A172 (cell line): ENCODE data around the gene TTC23L. TPM values are rescaled to one million over a fixed set of nuclear protein-coding genes. Genes with fewer than 3 reads are reported as not detected.

Experiments used
- DNase-seq: peaks from one replicate; pipeline ENCODE4 v3.0.0-alpha.2; 2015; ENCODE audit warnings: low spot score
- total RNA-seq: library from RNA; depleted of rRNA; stranded (reverse); fragments of >200 nt; shearing (Covaris generic); gene quantifications from 2 replicates; pipeline ENCODE4 v1.2.3, GENCODE V29; 2014

Gene TTC23L
- total RNA-seq, 1 experiment from 2014 or later: not detected

DNA sequence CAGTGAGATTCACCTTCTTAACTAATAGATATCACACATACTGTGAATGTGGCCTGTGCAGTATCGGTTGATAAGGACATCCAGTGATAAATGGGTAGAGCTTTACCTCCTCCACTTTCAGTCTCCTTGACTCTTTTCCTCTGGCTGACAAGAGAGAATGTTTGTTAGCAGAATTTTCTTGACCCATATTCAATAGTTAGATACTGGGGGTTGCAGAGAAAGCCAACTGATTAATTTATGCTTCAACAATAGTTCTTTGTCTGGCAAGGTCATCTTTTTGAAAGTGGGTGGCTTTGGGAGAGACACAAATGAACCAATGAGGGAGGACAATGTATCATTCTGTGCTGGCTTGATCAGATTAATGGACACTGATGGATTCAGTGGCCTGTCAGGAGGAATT lies 30.3 kb downstream of the TTC23L start:
- no peak for DNase-seq

DNA sequence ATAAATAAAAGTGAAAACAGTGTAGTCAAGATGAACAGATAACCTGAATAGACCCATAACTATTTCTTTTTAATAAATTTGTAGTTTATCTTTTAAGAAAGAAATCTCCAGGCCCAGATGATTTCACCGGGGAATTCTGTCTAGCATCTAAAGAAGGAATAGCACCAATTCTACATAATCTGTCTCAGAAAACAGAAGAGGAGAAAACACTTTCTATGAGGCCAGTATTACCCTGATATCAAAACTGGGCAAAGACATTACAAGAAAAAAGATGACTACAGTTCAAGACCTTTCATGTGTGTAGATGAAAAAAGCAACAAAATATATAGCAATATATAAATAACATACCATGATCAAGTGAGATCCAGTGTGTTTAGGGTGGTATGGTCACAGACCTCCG lies 31.4 kb downstream of the TTC23L start:
- no peak for DNase-seq

DNA sequence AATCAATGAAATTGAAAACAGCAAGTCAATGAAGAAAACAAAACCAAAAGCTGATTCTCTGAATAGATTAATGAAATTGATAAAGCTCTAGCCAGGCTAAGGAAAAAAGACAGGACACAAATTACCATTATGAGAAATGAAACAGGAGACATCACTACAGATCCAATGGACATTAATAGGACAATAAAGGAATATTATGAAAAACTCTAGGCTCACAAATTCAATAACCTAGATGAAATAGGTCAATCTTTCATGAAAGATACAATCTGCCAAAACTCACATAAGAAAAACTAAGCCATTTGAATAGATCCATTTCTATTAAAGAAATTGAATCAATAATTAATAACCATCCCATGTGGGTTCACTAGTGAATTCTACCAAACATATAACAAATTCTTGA lies 37.3 kb downstream of the TTC23L start:
- no peak for DNase-seq

DNA sequence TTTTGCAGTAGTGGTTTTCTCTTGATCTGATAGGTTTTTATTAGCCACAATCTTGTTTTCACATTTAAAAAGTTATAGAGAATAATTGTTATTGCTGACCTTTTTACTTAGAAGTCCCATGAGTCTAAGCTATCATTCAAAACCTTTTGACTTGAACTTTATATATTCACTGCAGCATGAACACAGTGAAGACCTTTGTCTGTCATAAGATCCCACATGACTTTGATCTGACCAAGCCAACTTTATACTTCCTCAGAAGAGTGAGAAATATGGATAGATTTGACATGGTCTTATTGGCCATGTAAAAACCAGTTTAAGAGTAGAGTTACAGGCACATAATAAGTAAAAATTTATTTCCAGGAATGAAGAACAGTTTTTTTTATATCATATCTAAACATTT lies 42.3 kb downstream of the TTC23L start:
- no peak for DNase-seq

DNA sequence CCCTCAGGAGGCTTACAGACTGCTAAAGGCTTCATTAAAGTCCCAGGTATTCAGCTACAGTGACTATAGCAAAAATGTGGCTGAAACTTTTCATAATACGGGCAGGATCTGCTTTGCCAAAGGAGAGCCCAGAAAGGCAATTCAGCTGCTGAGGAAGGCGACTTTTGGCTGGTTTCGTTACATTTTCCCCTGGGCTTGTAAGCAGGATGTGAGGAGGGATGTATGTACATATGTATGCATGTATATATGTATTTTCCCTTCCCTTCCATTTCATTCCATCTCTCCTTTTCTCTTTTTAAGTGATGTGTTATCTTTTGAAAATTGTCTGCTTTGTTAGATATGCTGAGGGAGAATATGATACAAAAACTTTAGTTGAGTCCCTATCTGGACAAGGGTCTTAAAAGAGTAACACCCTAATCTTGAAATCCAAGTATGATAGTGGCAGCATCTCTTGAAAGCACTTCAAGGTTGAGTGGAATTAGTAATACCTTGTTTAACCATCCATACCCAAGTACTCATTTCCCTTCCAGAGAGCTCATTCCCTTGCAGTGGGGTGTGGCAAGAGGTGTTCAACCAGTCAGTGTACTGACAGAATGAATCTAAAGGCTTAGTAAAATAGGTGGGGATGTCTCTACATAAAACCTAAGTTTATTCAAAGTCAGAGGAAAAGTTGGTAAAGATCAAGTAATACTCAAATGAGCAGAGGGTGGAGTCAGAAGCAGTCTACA lies 47.6 kb downstream of the TTC23L start:
- DNase-seq: no peak

DNA sequence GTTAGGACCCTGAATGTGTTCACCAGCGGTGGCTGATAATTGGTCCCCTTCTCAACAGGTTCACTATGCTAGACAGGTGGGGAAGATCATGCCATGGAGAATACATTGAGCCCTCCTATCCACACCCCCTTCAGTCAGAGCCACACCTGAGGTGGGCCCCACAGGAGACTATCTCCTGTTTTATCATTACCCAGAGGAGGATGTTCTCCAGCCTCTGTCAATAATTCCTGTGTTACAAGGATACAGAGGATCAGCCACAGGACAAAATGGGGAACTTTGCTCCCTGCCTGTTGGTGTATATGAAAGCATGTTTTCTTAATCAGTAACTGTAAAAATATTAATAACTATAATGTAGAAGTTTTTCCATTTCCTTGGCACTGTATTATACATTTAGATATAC lies 50.4 kb downstream of the TTC23L start:
- DNase-seq: no peak

DNA sequence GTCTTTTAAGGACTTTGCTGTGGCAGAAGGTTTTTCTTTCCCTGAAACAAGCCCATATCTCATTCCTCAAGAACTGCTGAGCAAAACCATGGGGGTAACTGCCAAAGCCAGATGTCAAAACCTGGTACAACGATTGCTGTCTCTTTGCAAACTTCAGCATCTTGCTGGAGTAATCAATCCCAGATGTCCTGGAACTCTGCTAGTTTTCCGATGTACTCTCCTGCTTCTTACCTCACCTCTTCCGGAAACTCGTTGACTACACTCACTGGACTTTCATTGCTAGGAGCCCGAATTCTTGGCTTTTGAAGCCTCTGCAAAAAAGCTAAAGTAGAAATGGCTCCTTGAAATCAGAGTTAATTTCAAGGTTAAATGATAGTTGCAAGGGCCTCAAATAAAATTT lies 53.0 kb downstream of the TTC23L start:
- DNase-seq: no peak

DNA sequence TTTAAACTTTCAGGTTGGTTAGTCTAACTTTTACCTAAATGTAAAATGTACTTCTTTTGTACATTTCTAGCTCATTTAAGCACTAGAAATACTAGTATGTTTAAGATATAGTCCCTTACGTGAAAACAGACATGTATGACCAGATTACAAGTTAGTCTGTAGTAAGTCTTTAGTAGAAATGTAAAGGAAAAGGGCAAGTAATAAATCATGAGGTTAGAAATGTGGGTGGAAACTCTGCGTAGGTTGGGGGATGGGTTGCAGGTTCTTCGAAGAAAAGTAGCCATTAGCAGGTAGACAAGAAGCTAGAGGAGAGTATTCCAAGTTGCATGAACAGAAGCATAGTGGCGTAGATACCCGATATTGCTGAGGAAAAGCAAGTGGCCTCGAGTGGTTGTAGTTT lies 53.5 kb downstream of the TTC23L start:
- no peak for DNase-seq

DNA sequence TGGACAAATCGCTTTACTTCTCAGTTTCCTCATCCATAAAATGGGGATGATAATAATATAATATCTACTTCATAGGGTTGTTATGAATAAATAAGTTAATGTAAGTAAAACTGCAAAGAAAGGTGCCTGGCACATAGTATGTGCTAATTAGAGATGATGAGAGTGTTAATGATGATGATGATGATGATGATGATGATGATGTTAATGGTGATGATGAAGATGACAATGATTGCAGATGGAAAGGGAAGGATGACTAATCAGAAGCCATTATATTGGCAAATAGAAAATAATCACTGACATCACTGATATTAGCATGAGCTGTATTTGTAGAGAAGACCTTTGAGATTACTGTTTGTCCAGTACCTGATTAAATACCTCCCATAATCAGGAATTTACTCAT lies 55.8 kb downstream of the TTC23L start:
- no peak for DNase-seq

DNA sequence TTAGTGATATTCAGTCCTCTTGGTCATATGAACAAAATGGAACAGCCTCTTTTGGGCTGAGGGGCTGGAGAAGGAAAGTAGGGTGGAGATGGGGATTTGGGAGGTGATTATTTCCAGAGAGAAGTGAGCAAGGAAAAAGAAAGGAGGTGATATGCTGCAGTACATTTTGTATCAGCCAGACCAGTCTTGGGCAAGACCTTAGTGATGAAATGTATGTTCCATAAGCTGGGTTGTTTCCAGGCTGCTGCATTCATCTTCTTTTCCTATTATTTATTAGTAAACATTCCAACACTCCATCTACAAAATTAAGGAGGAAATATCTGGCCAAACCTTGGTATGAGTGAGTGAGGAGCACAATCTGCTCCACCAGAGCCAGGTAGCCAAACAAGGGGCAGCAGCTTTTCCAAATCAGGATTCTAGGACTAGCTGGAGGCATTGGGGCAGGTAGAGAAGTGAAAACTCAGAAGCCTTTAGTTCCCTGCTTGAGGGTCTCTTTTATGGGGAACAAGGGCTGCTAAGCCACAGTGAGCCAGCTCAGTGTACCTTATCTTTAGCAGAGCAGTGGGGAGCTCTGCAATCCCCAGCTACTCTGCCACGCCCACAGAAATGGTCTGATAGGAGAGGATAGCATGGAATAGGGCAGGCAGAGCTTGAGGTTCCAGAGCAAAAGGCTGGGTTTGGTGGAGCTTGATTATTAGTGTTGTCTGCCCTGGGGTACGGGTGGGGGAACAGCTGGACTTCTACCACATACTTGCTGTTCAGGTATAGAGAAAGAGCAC lies 56.9 kb downstream of the TTC23L start:
- no peak for DNase-seq

DNA sequence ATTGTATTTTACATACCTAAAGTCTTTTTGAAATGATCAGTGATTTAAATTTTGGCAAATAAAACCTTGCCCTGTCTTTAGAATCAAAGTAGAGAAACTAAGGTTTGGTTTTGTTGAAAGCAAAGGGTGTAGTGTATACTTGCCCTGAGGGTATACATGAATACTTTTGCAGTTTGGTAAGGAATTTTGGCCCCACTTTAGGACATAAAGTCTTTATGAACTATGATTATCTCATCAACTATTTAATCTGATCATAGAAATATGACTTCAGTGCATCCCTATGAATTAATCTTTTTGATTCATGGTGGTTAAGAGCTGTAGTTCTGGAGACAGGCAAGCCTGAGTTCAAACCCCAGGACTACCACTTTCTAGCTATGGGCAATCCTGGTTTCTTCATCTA lies 58.7 kb downstream of the TTC23L start:
- no peak for DNase-seq

DNA sequence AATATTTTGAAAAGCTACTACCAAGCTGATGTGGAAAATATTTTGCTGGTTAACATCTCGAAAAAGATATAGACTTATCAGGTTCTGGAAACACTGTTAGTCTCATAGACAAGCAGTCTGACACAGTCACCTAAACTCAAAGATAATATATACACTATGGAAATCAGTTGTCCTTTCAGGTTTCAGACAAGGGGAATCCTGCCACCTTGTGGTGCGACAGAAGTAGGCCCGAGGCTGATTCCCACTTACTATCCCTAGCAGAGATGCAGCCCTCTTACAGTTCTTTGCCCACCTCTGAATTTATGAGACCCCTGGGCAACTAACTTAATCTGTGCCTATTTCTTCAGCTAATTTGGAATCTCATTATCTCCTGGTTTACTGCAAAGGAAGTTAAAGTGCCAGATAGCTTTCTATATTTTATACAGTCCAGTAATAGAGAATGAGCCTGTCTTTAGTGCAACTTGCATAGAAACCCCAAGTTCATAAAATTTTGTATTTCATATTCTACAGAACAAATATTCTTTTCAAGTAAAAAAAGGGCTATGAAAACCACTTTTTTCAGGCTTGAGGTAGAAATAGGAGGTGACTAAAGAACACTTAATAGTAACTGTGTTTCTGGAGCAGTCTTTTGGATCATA lies 59.4 kb downstream of the TTC23L start:
- peak; percentile 60 for DNase-seq

DNA sequence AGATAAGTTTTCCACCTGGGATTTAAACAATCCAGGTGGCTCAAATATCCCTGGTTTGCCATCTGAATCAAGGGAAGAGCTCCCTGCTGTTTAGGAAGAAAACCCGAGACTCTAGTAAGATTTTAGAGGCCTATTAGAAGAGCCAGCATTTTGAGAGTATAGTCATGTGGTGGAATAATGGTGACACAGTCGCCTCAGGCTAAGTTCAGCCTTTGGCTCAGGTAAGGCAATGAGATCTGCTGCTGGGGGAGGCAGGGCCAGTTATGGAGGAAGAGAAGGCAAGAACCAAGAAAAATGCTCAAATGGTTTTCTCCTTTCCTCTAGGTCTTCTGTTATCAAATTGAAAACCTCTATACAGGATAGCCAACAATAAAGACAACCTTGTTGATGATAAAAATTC lies 60.1 kb downstream of the TTC23L start:
- DNase-seq: no peak

DNA sequence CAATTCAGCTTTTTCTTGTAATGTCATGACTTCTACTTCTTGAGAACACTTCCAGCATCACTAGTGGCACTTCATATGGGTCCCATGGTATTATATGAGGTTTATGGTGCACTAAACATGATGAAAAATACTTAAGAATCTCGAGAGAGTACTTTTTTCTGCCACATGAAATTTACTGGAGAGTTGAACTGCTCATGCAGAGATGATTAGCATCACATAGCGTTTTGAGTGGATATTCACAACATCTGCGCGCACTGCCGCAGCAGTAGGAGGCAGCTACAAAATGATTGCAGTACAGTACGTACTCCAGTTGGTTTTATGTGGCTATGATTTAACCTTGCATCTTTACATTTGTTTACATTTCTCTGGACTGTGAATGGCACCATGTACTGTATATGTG lies 61.7 kb downstream of the TTC23L start:
- DNase-seq: no peak

DNA sequence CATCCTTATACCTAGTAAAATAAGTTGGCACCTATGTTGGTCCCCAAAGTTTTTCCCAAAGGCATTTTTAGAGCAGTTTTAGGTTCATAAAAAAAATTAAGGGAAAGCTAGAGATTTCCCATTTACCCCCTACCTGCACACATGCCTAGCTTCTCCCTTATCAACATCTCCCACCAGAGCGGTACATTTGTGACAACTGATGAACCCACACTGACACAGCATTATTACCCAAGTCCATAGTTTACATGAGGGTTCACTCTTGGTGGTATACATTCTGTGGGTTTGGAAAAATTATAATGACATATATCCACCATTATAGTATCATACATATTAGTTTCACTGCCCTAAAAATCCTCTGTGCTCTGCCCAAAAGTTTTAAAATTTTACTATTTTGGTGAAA lies 64.3 kb downstream of the TTC23L start:
- no peak for DNase-seq

DNA sequence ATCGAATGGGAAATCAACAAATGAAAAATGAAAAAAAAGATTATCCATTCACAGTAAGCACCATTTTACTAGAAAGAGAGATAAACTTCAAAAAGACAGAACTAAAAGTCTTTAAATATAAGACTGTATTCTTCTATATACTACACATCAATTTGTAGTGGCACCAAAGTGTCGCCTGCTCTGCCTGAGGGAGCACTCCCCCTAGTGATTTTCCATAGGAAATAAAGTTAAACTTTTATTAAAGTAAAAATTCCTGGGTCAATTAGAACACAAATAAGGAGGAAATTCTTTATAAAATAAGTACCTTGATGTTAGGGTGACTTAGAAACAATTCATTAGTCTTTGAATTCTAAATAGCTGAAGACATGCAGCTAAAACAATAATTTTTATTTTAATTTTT lies 66.6 kb downstream of the TTC23L start:
- DNase-seq: no peak

DNA sequence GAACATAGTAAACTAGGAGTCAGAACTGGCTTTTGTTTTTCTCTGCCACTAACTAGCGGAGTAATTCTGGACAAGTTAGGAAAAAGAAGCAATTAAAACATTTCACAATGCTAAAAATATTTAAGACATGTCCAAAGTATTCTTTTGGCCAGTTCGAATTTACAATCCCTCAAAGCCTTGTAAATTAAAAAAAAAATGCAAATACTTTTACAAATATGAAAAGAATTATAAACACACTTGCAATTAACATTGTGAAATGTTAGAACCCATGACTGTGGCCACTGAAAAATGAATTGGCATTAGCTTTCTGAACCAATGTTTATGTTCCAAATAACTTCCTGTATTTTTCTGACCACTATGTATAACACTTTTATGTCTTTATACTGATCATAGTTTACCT lies 74.1 kb downstream of the TTC23L start:
- no peak for DNase-seq

DNA sequence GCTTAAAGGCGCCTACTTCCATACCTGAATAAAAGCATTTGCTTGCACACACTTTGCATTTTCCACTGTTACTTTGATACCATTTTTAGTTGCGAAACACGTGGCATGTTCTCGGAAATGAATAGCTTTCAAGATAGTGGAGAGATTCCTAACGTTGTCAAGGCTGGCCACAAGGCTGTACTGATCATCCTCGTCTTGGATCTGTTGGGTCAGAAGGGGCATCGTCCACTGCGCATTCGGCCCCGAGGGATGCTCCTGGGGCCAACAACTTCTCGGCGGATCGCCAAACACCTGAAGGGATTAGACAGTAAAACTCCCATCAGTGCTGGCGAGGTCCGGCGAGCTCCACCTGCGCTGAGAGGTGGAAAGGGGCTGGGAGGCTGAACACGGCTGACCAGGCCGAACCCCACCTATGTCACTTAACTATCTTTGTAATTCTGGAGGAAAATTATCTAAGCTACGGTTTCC lies 75.7 kb downstream of the TTC23L start:
- peak; percentile 34 for DNase-seq

DNA sequence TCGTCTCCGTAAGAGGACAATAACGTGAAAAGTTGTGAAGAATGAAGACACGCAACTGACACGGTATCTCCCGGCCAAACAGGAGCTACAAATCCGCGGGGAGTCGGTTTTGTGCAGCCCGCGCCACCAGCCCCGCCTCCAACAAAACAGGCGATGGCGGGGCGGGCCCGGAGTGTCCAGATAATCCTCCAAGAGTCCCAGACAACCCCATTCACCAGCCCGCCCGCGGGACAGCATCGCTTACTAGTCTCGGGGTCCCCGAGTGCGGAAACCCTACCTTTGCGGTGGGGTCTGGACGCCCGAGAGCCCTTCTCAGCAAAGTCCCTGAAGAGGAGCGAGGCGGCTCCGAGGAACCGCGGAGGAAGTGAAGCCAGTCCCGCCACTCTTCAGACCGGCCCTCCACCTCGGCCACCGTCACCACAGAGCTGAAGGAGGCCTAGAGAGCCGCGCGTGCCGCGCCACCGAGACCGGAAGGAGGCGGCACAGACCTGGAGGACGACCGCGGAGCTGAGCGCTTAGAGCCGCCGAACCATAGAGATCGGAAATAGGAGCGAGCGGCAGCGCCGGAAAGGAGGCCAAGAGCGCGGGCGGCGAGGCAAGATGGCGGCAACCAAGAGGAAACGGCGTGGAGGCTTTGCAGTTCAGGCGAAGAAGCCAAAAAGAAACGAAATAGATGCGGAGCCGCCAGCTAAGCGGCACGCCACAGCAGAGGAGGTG lies 76.3 kb downstream of the TTC23L start, which contains the start of the genes BRIX1 and RAD1:
TSS of gene BRIX1 (plus strand) at position 573 of the 717 bp plus-strand sequence. CDS start at position 601, 28 bp downstream.
TSS of gene RAD1 (minus strand) at position 366 of the 717 bp plus-strand sequence. CDS start 612 bp downstream, outside the sequence.
- peak; percentile 94 for DNase-seq

DNA sequence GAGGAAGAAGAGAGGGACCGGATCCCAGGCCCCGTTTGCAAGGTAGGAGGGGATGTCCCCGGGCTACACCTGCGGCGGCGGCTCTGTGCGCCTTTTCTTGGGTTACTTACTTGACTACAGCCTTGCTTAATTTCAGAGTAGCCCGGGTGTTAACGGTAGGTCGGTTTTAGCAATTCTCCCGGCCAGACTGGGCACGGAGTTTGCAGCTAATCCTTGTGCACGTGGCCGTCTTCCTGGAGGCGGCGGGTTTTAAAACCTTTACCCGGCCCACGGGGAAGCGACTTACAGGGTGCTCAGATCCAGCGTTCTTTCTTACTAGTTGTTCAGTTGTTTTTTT lies 76.9 kb downstream of the TTC23L start:
- no peak for DNase-seq

DNA sequence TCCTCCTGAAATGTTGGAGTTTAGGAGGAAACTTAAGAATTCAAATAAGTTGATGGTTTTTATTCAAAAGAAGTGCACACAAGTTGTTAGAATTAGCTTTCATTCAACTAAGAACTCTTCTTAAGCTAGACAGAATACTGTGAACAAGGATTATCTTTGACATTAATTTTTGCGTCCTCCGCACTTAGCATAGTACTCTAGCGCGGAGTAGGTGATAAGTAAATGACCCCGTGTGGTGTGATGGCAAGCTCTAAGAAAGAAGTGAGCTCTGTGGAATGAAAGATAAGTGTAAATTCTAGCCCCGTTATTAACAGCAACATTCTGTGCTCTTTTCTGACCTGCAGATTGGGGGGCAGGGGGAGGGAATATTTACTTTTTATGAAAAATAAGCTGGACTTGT lies 77.6 kb downstream of the TTC23L start:
- DNase-seq: no peak

DNA sequence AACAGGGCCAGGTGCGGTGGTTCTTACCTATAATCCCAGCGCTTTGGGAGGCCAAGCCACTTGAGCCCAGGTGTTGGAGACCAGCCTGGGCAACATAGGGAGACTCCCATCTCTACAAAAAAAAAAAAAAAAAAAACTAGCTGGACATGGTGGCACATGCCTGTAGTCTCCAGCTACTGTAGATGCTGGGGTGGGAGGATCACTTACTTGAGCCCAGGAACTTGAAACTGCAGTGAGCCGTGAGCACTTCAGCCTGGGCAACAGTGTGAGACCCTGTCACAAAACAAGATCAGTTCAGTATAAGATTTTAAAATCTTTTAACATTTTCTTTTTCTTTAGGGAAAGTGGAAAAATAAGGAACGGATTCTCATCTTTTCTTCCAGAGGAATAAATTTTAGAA lies 79.1 kb downstream of the TTC23L start:
- DNase-seq: no peak
